Erythroblast (primary cell): Measurements from ENCODE around the gene CH25H.
"Not testable (repeated sequence)": the region's sequence is repeated elsewhere in the genome, so short reads cannot be mapped to it uniquely, and the experiment has no call there.

Experiments used
- DNase-seq, 2 experiments: peaks; one replicate each; lab custom pipeline; 2025; lab: John Stamatoyannopoulos, UW
- GATA1 ChIP-seq: IDR thresholded peaks from 2 replicates; pipeline ENCODE4 v1.6.1; 2011; ENCODE audit warnings: low read depth, mild to moderate bottlenecking, control low read depth, low read length, moderate library complexity
- POLR2A ChIP-seq: IDR thresholded peaks from 2 replicates; pipeline ENCODE4 v1.6.1; 2011; ENCODE audit warnings: mild to moderate bottlenecking, low read length

The CH25H gene

GRCh38 chr10:89197473-89197872 is 9.6 kb downstream of the CH25H start:
- DNase-seq, result no peak
- TF ChIP-seq POLR2A, result no peak
- TF ChIP-seq GATA1, result no peak

DNA sequence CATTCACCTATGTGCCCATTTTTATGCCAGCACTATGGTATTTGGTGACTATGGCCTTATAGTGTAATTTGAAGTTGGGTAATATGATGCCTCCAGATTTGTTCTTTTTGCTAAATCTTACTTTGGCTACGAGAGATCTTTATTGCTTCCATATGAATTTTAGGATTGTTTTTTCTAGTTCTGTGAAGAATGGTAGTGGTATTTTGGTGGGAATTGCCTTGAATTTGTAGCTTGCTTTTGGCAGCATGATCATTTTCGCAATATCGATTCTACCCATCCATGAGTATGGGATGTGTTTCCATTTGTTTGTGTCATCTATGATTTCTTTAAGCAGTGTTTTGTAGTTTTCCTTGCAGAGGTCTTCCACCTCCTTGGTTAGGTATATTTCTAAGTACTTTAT is 15.8 kb downstream of the CH25H start:
- DNase-seq, result not testable (repeated sequence)

DNA sequence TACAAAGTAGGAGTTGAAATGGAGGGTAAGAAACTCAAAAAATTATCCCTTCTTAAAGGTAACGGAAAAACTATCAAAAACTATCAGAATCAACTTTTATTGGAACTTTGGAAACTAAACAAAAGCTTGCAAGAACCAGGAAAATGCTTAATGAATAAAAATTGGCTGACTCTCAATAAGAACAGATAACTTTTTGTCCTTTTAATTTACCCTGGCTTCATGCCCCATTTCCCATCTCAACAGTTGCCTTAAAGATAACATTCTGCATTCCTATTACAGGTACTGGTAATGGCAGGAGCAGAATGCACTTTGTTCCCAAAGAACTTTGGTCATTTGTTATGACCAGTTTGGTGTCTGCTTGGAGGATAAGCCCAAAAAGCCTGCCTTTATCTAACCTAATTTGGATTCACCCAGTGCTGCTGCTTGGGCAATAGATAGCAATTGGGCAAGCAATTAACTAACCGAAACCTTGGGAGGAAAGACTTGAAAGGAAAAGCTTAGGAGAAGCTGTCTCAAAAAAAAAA is 17.8 kb downstream of the CH25H start:
- no peak for DNase-seq
- TF ChIP-seq POLR2A (no peak), GATA1 (no peak)

- TF ChIP-seq GATA1 (no peak), POLR2A (no peak)
- DNase-seq, result no peak
These were observed 21.5 kb downstream of the CH25H start for GRCh38 chr10:89185658-89186057.

- no peak for TF ChIP-seq GATA1
- TF ChIP-seq POLR2A, result no peak
These were observed 22.5 kb downstream of the CH25H start for GRCh38 chr10:89184638-89185037.

GRCh38 chr10:89183571-89183970 is 23.5 kb downstream of the CH25H start:
- TF ChIP-seq POLR2A, result no peak
- TF ChIP-seq GATA1, result no peak
- DNase-seq, result no peak

More at GRCh38 chr10:89184638-89185037, 22.5 kb downstream of the CH25H start:
- no peak for DNase-seq

GRCh38 chr10:89182894-89183293 is 24.2 kb downstream of the CH25H start:
- TF ChIP-seq GATA1 (no peak), POLR2A (no peak)
- no peak for DNase-seq

DNA sequence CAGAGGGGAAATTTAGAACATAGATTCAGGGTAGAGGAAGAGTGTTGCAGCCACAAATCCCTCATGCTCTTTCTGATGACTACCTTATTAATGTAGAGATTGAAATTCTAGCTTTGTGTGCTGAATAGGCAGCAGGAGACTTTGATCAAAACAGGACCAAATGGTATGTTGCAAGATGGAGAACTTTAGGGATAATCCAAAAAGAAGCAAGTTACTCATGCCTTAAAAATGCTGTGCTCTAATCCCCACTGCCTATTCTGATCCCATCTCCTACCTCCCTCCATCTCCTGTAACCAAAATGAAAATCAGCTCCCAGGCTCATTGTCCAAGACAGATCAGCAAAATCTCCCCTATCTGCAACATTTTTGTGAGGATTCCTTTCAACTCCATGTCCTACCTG is 31.3 kb downstream of the CH25H start:
- DNase-seq, result no peak
- no peak for TF ChIP-seq GATA1
- no peak for TF ChIP-seq POLR2A

- TF ChIP-seq POLR2A (no peak), GATA1 (no peak)
- no peak for DNase-seq
These were observed 34.0 kb downstream of the CH25H start for GRCh38 chr10:89173075-89173474.

- TF ChIP-seq GATA1, result no peak
- no peak for TF ChIP-seq POLR2A
- no peak for DNase-seq
These were observed 35.1 kb downstream of the CH25H start for GRCh38 chr10:89171996-89172395.

DNA sequence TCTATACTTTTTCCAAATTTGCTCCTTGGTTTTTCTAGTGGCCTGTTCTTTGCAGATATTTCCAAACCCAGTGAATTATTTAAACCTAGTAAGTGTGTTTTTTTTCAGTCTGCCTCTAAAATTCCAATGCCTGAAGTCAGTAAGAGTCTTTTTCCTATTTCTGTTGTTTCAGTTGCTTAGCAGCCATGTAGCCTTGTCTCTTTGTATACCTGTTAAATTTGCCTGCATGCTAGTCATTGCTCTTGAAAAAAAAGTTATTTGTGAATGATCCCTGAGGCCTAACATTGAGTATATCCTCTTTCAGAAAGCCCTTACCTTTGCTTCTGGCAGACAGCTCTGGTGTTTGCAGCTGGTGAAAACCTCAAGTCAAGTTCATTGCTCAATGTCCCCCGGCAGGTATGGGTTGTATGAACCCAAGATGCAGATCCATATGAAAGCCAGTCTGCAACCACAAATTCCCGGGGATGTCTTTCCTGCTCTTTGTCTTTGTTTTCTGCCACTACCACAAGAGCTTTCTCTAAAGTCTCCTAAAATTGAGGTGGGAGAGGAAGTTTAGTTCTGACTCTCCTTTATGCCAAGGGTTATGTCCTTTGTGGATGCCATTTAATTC is 35.7 kb downstream of the CH25H start:
- no peak for DNase-seq
- TF ChIP-seq GATA1 (no peak), POLR2A (no peak)

DNA sequence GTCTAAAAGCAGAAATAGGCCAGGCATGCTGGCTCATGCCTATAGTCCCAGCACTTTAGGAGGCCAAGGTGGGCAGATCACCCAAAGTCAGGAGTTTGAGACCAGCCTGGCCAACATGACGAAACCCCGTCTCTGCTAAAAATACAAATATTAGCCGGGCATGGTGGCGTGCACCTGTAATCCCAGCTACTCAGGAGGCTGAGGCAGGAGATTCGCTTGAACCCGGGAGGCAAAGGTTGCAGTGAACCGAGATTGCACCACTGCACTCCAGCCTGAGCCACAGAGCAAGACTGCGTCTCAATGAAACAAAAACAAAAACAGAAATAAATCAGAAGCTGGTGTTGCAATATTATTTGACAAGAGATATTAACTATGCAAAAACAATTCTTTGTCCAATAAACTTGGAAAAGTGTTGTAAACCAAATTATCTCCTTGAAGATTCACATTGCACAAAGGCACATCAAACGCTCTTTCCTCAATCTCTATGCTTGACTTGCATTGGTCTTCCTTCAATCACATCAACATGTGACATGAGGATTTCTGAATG is 38.7 kb downstream of the CH25H start:
- DNase-seq, result not testable (repeated sequence)

DNA sequence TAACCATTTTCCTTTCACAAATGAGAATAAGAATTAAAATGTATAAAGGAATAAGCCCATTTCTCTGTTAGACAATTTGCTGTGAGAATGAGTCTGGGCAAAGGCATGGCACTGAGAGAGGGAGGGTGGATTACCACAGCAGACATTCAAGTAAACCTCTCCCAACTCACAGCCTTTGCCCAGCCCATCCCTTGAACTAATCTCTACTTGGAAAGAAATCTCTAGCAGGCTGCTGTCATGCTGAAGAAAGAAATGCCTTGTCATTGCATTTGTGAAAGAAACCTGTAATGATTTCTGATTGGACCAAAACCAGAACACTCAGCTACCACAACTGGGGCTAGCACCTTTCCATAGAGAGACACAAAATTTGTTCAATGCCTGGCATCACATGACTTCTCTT is 39.2 kb downstream of the CH25H start:
- DNase-seq, result no peak
- TF ChIP-seq POLR2A, result no peak
- no peak for TF ChIP-seq GATA1

GRCh38 chr10:89165923-89166322 is 41.2 kb downstream of the CH25H start:
- TF ChIP-seq GATA1 (no peak), POLR2A (no peak)
- no peak for DNase-seq

GRCh38 chr10:89164920-89165319 is 42.2 kb downstream of the CH25H start:
- DNase-seq, result no peak
- TF ChIP-seq POLR2A (no peak), GATA1 (no peak)
